ENCODE measurements around the gene CAPN10.
A peak's percentile ranks its signal among the peaks of the same experiment; 100 is the strongest.

Gene CAPN10

GRCh38 chr2:240574386-240575100 lies 12.0 kb upstream of the CAPN10 start:
- no peak for DNase-seq (ENCODE audit: low read depth)

- no peak for DNase-seq (ENCODE audit: low read depth)
Observed at GRCh38 chr2:240575101-240575965, 11.2 kb upstream of the CAPN10 start.

- DNase-seq (ENCODE audit: low read depth), result no peak
Observed at GRCh38 chr2:240576036-240576435, 10.5 kb upstream of the CAPN10 start.

GRCh38 chr2:240576436-240577205 lies 9.9 kb upstream of the CAPN10 start:
- DNase-seq (ENCODE audit: low read depth), result no peak

- no peak for DNase-seq (ENCODE audit: low read depth)
Observed at GRCh38 chr2:240577281-240578109, 9.0 kb upstream of the CAPN10 start.

GRCh38 chr2:240578110-240578450 lies 8.5 kb upstream of the CAPN10 start:
- DNase-seq (ENCODE audit: low read depth), result no peak

- DNase-seq (ENCODE audit: low read depth), result no peak
Observed at GRCh38 chr2:240578488-240578887, 8.0 kb upstream of the CAPN10 start.

GRCh38 chr2:240579071-240579762 lies 7.3 kb upstream of the CAPN10 start:
- no peak for DNase-seq (ENCODE audit: low read depth)

GRCh38 chr2:240579771-240580614 lies 6.5 kb upstream of the CAPN10 start:
- DNase-seq (ENCODE audit: low read depth), result peak; percentile 92

GRCh38 chr2:240581811-240582210 lies 4.7 kb upstream of the CAPN10 start:
- DNase-seq (ENCODE audit: low read depth), result peak; percentile 78

- DNase-seq (ENCODE audit: low read depth), result peak; percentile 65
Observed at GRCh38 chr2:240582781-240583180, 3.8 kb upstream of the CAPN10 start.

GRCh38 chr2:240583774-240584173 lies 2.8 kb upstream of the CAPN10 start:
- DNase-seq (ENCODE audit: low read depth), result no peak

GRCh38 chr2:240584486-240585031 lies 2.0 kb upstream of the CAPN10 start:
- DNase-seq (ENCODE audit: low read depth), result peak; percentile 21

GRCh38 chr2:240585101-240585500 lies 1.4 kb upstream of the CAPN10 start:
- no peak for DNase-seq (ENCODE audit: low read depth)

GRCh38 chr2:240585681-240586197 lies 795 bp upstream of the CAPN10 start:
- no peak for DNase-seq (ENCODE audit: low read depth)

- peak; percentile 58 for DNase-seq (ENCODE audit: low read depth)
Observed at GRCh38 chr2:240586919-240587800, 626 bp downstream of the CAPN10 start.

GRCh38 chr2:240588006-240588655 lies 1.6 kb downstream of the CAPN10 start:
- DNase-seq (ENCODE audit: low read depth), result no peak

GRCh38 chr2:240588669-240589068 lies 2.1 kb downstream of the CAPN10 start:
- DNase-seq (ENCODE audit: low read depth), result no peak

All from ELR (cell line).